IMR-90 (cell line): ENCODE data around the gene DHRSX. TPM values are rescaled to one million over a fixed set of nuclear protein-coding genes. Genes with fewer than 3 reads are reported as not detected.

Experiments
- ATAC-seq: fragments of 200-7000 bp; cut with Tn5 transposase; 2 replicates; pipeline ENCODE4 v1.9.1; 2020; ENCODE audit warnings: low read depth, mild to moderate bottlenecking, moderate library complexity
- BruUV-seq: library from RNA; stranded (reverse); fragments of 400-500 nt; replicated peaks from 2 replicates; lab custom pipeline; 2021; lab: Mats Ljungman, UMichigan
- CTCF ChIA-PET: fragments of 300-600 bp; formaldehyde crosslinking; extraction: SDS; loops from one replicate; lab custom pipeline; 2021; ENCODE audit warnings: antibody characterized with exemption; lab: Yijun Ruan, JAX
- POLR2A ChIA-PET: fragments of 300-600 bp; sonication (Branson Sonifier 250); formaldehyde crosslinking; loops from one replicate; lab custom pipeline; 2022; ENCODE audit warnings: antibody characterized with exemption; ENCODE audit not compliant: unreplicated experiment; lab: Charles Lee
- DNase-seq: peaks from one replicate; pipeline ENCODE4 v3.0.0; 2013
- H2AFZ ChIP-seq: replicated peaks from 2 replicates; pipeline ENCODE3; 2013; ENCODE audit warnings: low read length, mild to moderate bottlenecking; ENCODE audit not compliant: poor library complexity
- H2AK5ac ChIP-seq: 2 replicates; pipeline ENCODE4 v1.6.1; 2013; ENCODE audit warnings: low read depth, low read length, inconsistent platforms
- H2AK9ac ChIP-seq: replicated peaks from 2 replicates; pipeline ENCODE3; 2013; ENCODE audit warnings: mild to moderate bottlenecking, low read depth, low read length, moderate library complexity; ENCODE audit not compliant: poor library complexity
- H2BK120ac ChIP-seq: 2 replicates; pipeline ENCODE4 v1.6.1; 2013; ENCODE audit warnings: low read depth, low read length, inconsistent platforms
- H2BK15ac ChIP-seq: 3 replicates; pipeline ENCODE4 v1.6.1; 2013; ENCODE audit warnings: low read depth, low read length, inconsistent platforms
- H2BK20ac ChIP-seq: 2 replicates; pipeline ENCODE4 v1.6.1; 2013; ENCODE audit warnings: low read depth, mild to moderate bottlenecking, inconsistent platforms, low read length, moderate library complexity
- H2BK5ac ChIP-seq: 2 replicates; pipeline ENCODE4 v1.6.1; 2013; ENCODE audit warnings: mild to moderate bottlenecking, low read depth, low read length, inconsistent platforms; ENCODE audit not compliant: poor library complexity, severe bottlenecking
- H3K14ac ChIP-seq: replicated peaks from 2 replicates; pipeline ENCODE4 v1.6.1; 2013; ENCODE audit warnings: low read depth, low read length, inconsistent platforms
- H3K18ac ChIP-seq: 2 replicates; pipeline ENCODE4 v1.6.1; 2013; ENCODE audit warnings: low read depth, low read length, control low read depth
- H3K23ac ChIP-seq: 2 replicates; pipeline ENCODE4 v1.6.1; 2013; ENCODE audit warnings: low read depth, low read length, inconsistent platforms
- H3K27ac ChIP-seq: 2 replicates; pipeline ENCODE4 v1.5.1; 2013; ENCODE audit warnings: mild to moderate bottlenecking, control low read depth, low read length; ENCODE audit not compliant: insufficient read depth
- H3K27me3 ChIP-seq: 2 replicates; pipeline ENCODE4 v1.6.1; 2013; ENCODE audit warnings: low read length; ENCODE audit not compliant: control insufficient read depth, insufficient read depth
- H3K36me3 ChIP-seq: 2 replicates; pipeline ENCODE4 v1.6.1; 2013; ENCODE audit warnings: low read length, mixed read lengths; ENCODE audit not compliant: control insufficient read depth, insufficient read depth
- H3K4ac ChIP-seq: 2 replicates; pipeline ENCODE4 v1.6.1; 2013; ENCODE audit warnings: low read depth, low read length, inconsistent platforms
- H3K4me1 ChIP-seq: 2 replicates; pipeline ENCODE4 v1.6.1; 2013; ENCODE audit warnings: low read length, mixed read lengths; ENCODE audit not compliant: control insufficient read depth, insufficient read depth
- H3K4me2 ChIP-seq: 2 replicates; pipeline ENCODE4 v1.6.1; 2013; ENCODE audit warnings: low read depth, mild to moderate bottlenecking, control low read depth, low read length, moderate library complexity
- H3K4me3 ChIP-seq: 2 replicates; pipeline ENCODE4 v1.5.1; 2013; ENCODE audit warnings: low read depth, mild to moderate bottlenecking, control low read depth, low read length, moderate library complexity; ENCODE audit not compliant: insufficient read depth
- H3K56ac ChIP-seq: 2 replicates; pipeline ENCODE4 v1.6.1; 2013; ENCODE audit warnings: low read length, inconsistent platforms; ENCODE audit not compliant: insufficient read depth; ENCODE audit errors: extremely low read depth
- H3K79me1 ChIP-seq, 2 experiments: 2 replicates each; pipeline ENCODE4 v1.6.1; 2013; ENCODE audit warnings: low read length in 2 of 2, inconsistent platforms in 1 of 2, low read depth in 1 of 2
- H3K9ac ChIP-seq: 2 replicates; pipeline ENCODE4 v1.6.1; 2013; ENCODE audit warnings: low read depth, low read length, control low read depth
- H3K9me1 ChIP-seq: 2 replicates; pipeline ENCODE4 v1.6.1; 2013; ENCODE audit warnings: low read length, inconsistent platforms; ENCODE audit not compliant: insufficient read depth
- H3K9me3 ChIP-seq: 2 replicates; pipeline ENCODE4 v1.6.1; 2013; ENCODE audit warnings: low read length; ENCODE audit not compliant: control insufficient read depth, insufficient read depth
- H4K20me1 ChIP-seq: 2 replicates; pipeline ENCODE4 v1.6.1; 2013; ENCODE audit warnings: low read length, inconsistent platforms; ENCODE audit not compliant: insufficient read depth
- H4K5ac ChIP-seq: 2 replicates; pipeline ENCODE4 v1.6.1; 2013; ENCODE audit warnings: mild to moderate bottlenecking, low read depth, low read length, control low read depth
- H4K8ac ChIP-seq, 2 experiments: 2 replicates each; pipeline ENCODE4 v1.6.1; 2013; ENCODE audit warnings: low read depth in 2 of 2, low read length in 2 of 2, control low read depth in 1 of 2, inconsistent platforms in 1 of 2
- H4K91ac ChIP-seq: 2 replicates; pipeline ENCODE4 v1.6.1; 2013; ENCODE audit warnings: low read depth, low read length, inconsistent platforms; ENCODE audit not compliant: insufficient read depth
- BHLHE40 ChIP-seq: fragments of 150-350 bp; IDR thresholded peaks from 2 replicates; pipeline ENCODE4 v1.6.1; 2016; ENCODE audit warnings: mild to moderate bottlenecking, low read depth, low read length
- ELK1 ChIP-seq: fragments of 150-350 bp; IDR thresholded peaks from 2 replicates; pipeline ENCODE4 v1.6.1; 2016; ENCODE audit warnings: low read depth, mild to moderate bottlenecking, low read length, moderate library complexity, borderline replicate concordance
- MXI1 ChIP-seq: IDR thresholded peaks from 2 replicates; pipeline ENCODE4 v1.6.1; 2012; ENCODE audit warnings: low read depth, mild to moderate bottlenecking, low read length, moderate library complexity, borderline replicate concordance
- WGBS, 2 experiments: methylation state at CpG; one replicate each; pipeline versions ENCODE4 v1.1.5 to v1.1.7; 2013; ENCODE audit warnings: missing lambda C conversion rate in 2 of 2; ENCODE audit not compliant: insufficient read length in 1 of 2; ENCODE audit errors: extremely low coverage in 2 of 2; 5-methylcytosine and 5-hydroxymethylcytosine counted together
- dilution Hi-C: fragments of 300-500 bp; cut with HindIII; formaldehyde crosslinking; loops from one replicate; pipeline ENCODE4 v1.14.3; 2018; ENCODE audit warnings: low sequenced_read_pairs; ENCODE audit not compliant: unreplicated experiment
- in situ Hi-C: fragments of 300-500 bp; cut with MboI; formaldehyde crosslinking; loops from 3 replicates; pipeline ENCODE4 v1.14.3; 2019; ENCODE audit warnings: low sequenced_read_pairs, inconsistent platforms, mixed read lengths
- intact Hi-C: fragments of 100-400 bp; cut with micrococcal nuclease; formaldehyde crosslinking; loops from 2 replicates; pipeline ENCODE4 v1.10.0; 2022
- polyA plus RNA-seq, 3 experiments: library from polyadenylated mRNA; depleted of rRNA; stranded (reverse); fragments of >200 nt; gene quantifications; 2 replicates each; pipeline ENCODE4 v1.2.3, GENCODE V29; 2012; ENCODE audit warnings: low replicate concordance in 1 of 3
- total RNA-seq: library from RNA; depleted of rRNA; stranded (reverse); fragments of >200 nt; gene quantifications from 2 replicates; pipeline ENCODE4 v1.2.3, GENCODE V29; 2012
- TF ChIP-seq, protein P1 (sequence below): conservative IDR thresholded peaks from 2 replicates; pipeline ENCODE4 v1.5.1; 2012; ENCODE audit warnings: mild to moderate bottlenecking, low read depth, low read length, improper control_type of control experiment

DHRSX gene
- total and polyA plus RNA-seq, 2 of the 4 experiments (the other 2 are of a cell fraction): 26.2 to 38.0 TPM

DNA sequence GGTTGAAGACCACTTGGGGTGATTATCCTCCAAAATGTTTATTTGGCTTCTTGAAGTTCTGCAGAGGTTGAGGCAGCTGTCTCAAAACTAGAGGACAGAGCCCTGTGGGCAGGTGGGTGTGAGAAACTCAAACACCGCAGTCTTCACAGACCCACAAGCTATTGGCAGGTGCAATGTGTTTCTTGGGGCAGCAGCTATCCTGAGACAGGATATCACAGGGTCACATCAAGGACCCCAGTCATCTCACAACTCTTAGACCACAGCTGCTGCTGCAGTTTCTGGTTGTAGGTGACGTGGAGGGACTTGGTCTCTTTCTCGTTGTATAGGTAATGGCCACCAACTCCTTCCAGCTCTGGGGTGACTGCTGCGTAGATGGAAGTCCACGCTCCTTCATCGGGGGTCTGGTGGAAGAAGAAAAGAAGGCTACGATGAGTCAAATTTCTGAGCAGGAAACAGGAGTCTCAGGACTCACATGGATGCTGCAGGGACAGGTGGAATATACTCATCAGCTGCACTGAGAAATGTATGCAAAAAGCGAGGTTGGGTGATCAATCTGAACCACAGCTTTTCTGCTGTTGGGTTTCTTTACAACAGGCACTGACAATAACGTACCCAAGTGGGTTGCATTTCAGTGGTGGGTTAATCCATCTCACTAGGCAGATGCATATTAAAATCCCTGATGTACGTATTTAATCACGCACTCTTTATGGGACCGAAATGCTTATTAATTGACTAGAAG, 279.8 kb downstream of the DHRSX start:
- Histone ChIP-seq H2AFZ (no peak overlapping the region), H3K27me3 (no peaks in the 10 kb centered on the region), H3K23ac (no peak overlapping the region), H3K9ac (no peak overlapping the region), H3K56ac (no peak overlapping the region), H3K9me1 (no peaks in the 10 kb centered on the region), H3K4me3 (no peak overlapping the region), H2AK5ac (no peak overlapping the region), H2AK9ac (no peak overlapping the region), H3K36me3 (peaks cover 20% of the 10 kb centered on the region), H3K27ac (no peak overlapping the region), H3K9me3 (peaks cover 37% of the 10 kb centered on the region), H4K8ac (no peak overlapping the region), H2BK15ac (no peak overlapping the region), H4K5ac (no peak overlapping the region), H2BK120ac (no peak overlapping the region), H4K91ac (no peak overlapping the region), H3K18ac (no peak overlapping the region), H3K4me2 (no peak overlapping the region), H4K20me1 (no peaks in the 10 kb centered on the region), H3K14ac (no peak overlapping the region), H3K4ac (no peak overlapping the region), H2BK20ac (no peak overlapping the region), H3K79me1 (no peaks in the 10 kb centered on the region), H3K4me1 (no peaks in the 10 kb centered on the region), H2BK5ac (no peak overlapping the region)
- in situ Hi-C loops: no loop called here
- no peak for TF ChIP-seq MXI1
- TF ChIP-seq, protein P1, sequence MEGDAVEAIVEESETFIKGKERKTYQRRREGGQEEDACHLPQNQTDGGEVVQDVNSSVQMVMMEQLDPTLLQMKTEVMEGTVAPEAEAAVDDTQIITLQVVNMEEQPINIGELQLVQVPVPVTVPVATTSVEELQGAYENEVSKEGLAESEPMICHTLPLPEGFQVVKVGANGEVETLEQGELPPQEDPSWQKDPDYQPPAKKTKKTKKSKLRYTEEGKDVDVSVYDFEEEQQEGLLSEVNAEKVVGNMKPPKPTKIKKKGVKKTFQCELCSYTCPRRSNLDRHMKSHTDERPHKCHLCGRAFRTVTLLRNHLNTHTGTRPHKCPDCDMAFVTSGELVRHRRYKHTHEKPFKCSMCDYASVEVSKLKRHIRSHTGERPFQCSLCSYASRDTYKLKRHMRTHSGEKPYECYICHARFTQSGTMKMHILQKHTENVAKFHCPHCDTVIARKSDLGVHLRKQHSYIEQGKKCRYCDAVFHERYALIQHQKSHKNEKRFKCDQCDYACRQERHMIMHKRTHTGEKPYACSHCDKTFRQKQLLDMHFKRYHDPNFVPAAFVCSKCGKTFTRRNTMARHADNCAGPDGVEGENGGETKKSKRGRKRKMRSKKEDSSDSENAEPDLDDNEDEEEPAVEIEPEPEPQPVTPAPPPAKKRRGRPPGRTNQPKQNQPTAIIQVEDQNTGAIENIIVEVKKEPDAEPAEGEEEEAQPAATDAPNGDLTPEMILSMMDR: no peak
- TF ChIP-seq ELK1: no peak
- TF ChIP-seq BHLHE40: no peak
- DNase-seq (no peak), ATAC-seq (no peak)
- dilution Hi-C loops: no loop called here
- BruUV-seq: no TSS peak
- ChIA-PET CTCF (no interaction called here), POLR2A (no interaction called here)
- intact Hi-C loops: no loop called here
- WGBS, 2 experiments: 100% methylated on average over 4 of the region's 12 CpGs; no CpG with 5 or more reads in 1 of the 2 experiments
